Measurements from ENCODE around the gene C1QTNF9B. TPM values are rescaled to one million over a fixed set of nuclear protein-coding genes. Genes with fewer than 3 reads are reported as not detected.

C1QTNF9B gene
- total and polyA plus RNA-seq, 4 donors: 0.08 to 0.24 TPM; not detected in 2

DNA sequence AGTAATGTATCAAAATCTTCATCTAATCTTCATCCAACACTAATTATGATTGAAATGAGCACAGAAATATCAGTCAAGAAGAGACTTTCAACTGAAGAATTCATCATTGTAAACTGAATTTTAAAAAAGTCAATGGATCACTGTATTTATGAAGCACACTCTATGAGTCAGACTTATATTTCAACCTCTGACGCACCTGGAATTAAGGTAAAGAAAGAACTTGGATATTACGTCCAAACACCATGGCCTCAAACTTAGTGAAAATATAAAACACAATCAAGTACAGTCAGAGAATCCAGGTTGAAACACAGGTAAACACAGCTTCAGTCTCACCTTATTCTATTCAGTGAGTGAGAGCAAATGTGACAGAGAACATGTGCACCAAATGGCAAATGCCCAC, 47.6 kb downstream of the C1QTNF9B start (continued):
- TF ChIP-seq, protein P1, sequence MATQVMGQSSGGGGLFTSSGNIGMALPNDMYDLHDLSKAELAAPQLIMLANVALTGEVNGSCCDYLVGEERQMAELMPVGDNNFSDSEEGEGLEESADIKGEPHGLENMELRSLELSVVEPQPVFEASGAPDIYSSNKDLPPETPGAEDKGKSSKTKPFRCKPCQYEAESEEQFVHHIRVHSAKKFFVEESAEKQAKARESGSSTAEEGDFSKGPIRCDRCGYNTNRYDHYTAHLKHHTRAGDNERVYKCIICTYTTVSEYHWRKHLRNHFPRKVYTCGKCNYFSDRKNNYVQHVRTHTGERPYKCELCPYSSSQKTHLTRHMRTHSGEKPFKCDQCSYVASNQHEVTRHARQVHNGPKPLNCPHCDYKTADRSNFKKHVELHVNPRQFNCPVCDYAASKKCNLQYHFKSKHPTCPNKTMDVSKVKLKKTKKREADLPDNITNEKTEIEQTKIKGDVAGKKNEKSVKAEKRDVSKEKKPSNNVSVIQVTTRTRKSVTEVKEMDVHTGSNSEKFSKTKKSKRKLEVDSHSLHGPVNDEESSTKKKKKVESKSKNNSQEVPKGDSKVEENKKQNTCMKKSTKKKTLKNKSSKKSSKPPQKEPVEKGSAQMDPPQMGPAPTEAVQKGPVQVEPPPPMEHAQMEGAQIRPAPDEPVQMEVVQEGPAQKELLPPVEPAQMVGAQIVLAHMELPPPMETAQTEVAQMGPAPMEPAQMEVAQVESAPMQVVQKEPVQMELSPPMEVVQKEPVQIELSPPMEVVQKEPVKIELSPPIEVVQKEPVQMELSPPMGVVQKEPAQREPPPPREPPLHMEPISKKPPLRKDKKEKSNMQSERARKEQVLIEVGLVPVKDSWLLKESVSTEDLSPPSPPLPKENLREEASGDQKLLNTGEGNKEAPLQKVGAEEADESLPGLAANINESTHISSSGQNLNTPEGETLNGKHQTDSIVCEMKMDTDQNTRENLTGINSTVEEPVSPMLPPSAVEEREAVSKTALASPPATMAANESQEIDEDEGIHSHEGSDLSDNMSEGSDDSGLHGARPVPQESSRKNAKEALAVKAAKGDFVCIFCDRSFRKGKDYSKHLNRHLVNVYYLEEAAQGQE (IDR thresholded peaks at IDR 0.05): no peak
- no peak for TF ChIP-seq JUND (IDR thresholded peaks at IDR 0.05)

DNA sequence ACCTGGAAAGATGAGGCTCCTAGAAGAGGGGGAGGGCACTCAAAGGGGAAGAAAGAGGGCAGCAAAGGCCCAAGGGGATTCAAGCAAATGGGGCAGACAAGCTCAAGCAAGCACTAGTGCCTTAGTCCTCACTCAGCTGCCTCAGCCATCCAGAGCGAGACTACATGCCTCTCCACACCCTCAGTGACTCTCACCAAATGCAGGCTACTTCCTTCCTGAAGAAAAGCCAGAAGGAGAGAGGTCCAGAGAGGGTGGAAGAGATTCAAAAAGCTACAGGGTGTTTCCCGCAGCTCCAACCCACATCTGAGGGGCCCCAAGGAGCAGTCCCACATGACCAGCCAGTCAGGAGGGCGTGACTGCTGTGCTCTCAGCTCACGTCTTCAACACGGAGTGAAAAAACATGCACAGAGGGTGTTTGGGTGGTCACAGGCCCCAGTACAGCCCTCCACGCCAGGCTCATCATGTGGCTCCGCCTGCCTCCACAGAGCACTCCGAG, 48.6 kb downstream of the C1QTNF9B start:
- no peaks in the 10 kb centered on the region for H3K27me3 ChIP-seq (ENCODE audit: control insufficient read depth in 4 of 4, insufficient read depth in 4 of 4, low read length in 3 of 4)
- no peak overlapping the region for H3K9ac ChIP-seq (ENCODE audit: low read depth in 1 of 2, low read length in 2 of 2)
- no peak for TF ChIP-seq FOXA1 (IDR thresholded peaks at IDR 0.05)
- TF ChIP-seq, protein P2, sequence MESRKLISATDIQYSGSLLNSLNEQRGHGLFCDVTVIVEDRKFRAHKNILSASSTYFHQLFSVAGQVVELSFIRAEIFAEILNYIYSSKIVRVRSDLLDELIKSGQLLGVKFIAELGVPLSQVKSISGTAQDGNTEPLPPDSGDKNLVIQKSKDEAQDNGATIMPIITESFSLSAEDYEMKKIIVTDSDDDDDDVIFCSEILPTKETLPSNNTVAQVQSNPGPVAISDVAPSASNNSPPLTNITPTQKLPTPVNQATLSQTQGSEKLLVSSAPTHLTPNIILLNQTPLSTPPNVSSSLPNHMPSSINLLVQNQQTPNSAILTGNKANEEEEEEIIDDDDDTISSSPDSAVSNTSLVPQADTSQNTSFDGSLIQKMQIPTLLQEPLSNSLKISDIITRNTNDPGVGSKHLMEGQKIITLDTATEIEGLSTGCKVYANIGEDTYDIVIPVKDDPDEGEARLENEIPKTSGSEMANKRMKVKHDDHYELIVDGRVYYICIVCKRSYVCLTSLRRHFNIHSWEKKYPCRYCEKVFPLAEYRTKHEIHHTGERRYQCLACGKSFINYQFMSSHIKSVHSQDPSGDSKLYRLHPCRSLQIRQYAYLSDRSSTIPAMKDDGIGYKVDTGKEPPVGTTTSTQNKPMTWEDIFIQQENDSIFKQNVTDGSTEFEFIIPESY (IDR thresholded peaks at IDR 0.05): no peak
- TF ChIP-seq RAD21 (IDR thresholded peaks at IDR 0.05): no peak
- TF ChIP-seq, protein P1 (IDR thresholded peaks at IDR 0.05): no peak
- no peak for TF ChIP-seq JUND (IDR thresholded peaks at IDR 0.05)
- no peak for TF ChIP-seq NR2F2 (IDR thresholded peaks at IDR 0.05)
- no peak for TF ChIP-seq GABPA (IDR thresholded peaks at IDR 0.05 in 1 of 2, conservative IDR thresholded peaks at IDR 0.05 in 1 of 2)
- TF ChIP-seq, protein P3, sequence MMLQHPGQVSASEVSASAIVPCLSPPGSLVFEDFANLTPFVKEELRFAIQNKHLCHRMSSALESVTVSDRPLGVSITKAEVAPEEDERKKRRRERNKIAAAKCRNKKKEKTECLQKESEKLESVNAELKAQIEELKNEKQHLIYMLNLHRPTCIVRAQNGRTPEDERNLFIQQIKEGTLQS (IDR thresholded peaks at IDR 0.05): no peak
- TF ChIP-seq SP1 (IDR thresholded peaks at IDR 0.05): no peak
- TF ChIP-seq, protein P4, sequence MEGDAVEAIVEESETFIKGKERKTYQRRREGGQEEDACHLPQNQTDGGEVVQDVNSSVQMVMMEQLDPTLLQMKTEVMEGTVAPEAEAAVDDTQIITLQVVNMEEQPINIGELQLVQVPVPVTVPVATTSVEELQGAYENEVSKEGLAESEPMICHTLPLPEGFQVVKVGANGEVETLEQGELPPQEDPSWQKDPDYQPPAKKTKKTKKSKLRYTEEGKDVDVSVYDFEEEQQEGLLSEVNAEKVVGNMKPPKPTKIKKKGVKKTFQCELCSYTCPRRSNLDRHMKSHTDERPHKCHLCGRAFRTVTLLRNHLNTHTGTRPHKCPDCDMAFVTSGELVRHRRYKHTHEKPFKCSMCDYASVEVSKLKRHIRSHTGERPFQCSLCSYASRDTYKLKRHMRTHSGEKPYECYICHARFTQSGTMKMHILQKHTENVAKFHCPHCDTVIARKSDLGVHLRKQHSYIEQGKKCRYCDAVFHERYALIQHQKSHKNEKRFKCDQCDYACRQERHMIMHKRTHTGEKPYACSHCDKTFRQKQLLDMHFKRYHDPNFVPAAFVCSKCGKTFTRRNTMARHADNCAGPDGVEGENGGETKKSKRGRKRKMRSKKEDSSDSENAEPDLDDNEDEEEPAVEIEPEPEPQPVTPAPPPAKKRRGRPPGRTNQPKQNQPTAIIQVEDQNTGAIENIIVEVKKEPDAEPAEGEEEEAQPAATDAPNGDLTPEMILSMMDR (IDR thresholded peaks at IDR 0.05; ENCODE audit: low read depth, low read length, missing input control): no peak
- TF ChIP-seq HNF4G (IDR thresholded peaks at IDR 0.05): no peak
- H3K36me3 ChIP-seq (ENCODE audit: control insufficient read depth in 4 of 4, insufficient read depth in 3 of 4, low read depth in 1 of 4, low read length in 3 of 4): peaks cover 0 to 1% (median 0%) of the 10 kb centered on the region in 4 donors
- H3K4me3 ChIP-seq (ENCODE audit: low read depth in 1 of 3, low read length in 3 of 3): no peak overlapping the region
- WGBS: 84% methylated on average over 8 of the region's 8 CpGs
- no peaks in the 10 kb centered on the region for H3K9me3 ChIP-seq (ENCODE audit: control insufficient read depth in 4 of 4, low read length in 3 of 4)
- H3K4me1 ChIP-seq (ENCODE audit: control insufficient read depth in 4 of 4, insufficient read depth in 4 of 4, low read length in 3 of 4): no peaks in the 10 kb centered on the region
- H3K27ac ChIP-seq (ENCODE audit: low read depth in 1 of 2, low read length in 2 of 2): no peak overlapping the region
- no peak for DNase-seq (ENCODE audit: low spot score)

Data from liver (tissue), 9 donors.